BLaER1 (cell line): Measurements from ENCODE around the gene BLM.
A peak's percentile ranks its signal among the peaks of the same experiment; 100 is the strongest.
"Not testable (repeated sequence)": the region's sequence is repeated elsewhere in the genome, so short reads cannot be mapped to it uniquely, and the experiment has no call there.

Experiments used
- H3K27ac ChIP-seq: shearing (Covaris generic); formaldehyde crosslinking; 2 replicates; pipeline ENCODE4 v1.8.1; 2022
- H3K27me3 ChIP-seq: shearing (Covaris generic); formaldehyde crosslinking; 2 replicates; pipeline ENCODE4 v1.8.1; 2022
- H3K36me3 ChIP-seq: shearing (Covaris generic); formaldehyde crosslinking; 2 replicates; pipeline ENCODE4 v1.8.1; 2022
- H3K4me1 ChIP-seq: shearing (Covaris generic); formaldehyde crosslinking; 2 replicates; pipeline ENCODE4 v1.8.1; 2022
- H3K4me2 ChIP-seq: shearing (Covaris generic); formaldehyde crosslinking; 2 replicates; pipeline ENCODE4 v1.8.1; 2022
- H3K4me3 ChIP-seq: shearing (Covaris generic); formaldehyde crosslinking; 2 replicates; pipeline ENCODE4 v1.8.1; 2022
- H3K9ac ChIP-seq: shearing (Covaris generic); formaldehyde crosslinking; 2 replicates; pipeline ENCODE4 v1.8.1; 2022
- H3K9me3 ChIP-seq: shearing (Covaris generic); formaldehyde crosslinking; 2 replicates; pipeline ENCODE4 v1.8.1; 2022
- H4K20me1 ChIP-seq: shearing (Covaris generic); formaldehyde crosslinking; 2 replicates; pipeline ENCODE4 v1.8.1; 2022
- Cebpa-rat ChIP-seq: shearing (Covaris generic); IDR thresholded peaks from 2 replicates; pipeline ENCODE4 v1.8.1; 2022

Gene BLM

GRCh38 chr15:90716976-90717821 lies at the start of gene BLM:
Gene BLM (plus strand): TSS chr15:90717346. CDS start chr15:90747393, 30,047 bp downstream.
- Histone ChIP-seq H3K27ac (peak within 1 kb of the TSS; percentile 92), H3K4me2 (peak within 1 kb of the TSS; percentile 85), H3K27me3 (no peaks in the 10 kb centered on the region), H3K9me3 (no peaks in the 10 kb centered on the region), H4K20me1 (peaks cover 8% of the 10 kb centered on the region; the same call in 1 of the 2 replicates), H3K4me1 (peaks cover 25% of the 10 kb centered on the region), H3K4me3 (peak within 1 kb of the TSS; percentile 86), H3K9ac (peak within 1 kb of the TSS; percentile 90), H3K36me3 (peaks cover 29% of the 10 kb centered on the region)
- TF ChIP-seq Cebpa-rat, result no peak

DNA sequence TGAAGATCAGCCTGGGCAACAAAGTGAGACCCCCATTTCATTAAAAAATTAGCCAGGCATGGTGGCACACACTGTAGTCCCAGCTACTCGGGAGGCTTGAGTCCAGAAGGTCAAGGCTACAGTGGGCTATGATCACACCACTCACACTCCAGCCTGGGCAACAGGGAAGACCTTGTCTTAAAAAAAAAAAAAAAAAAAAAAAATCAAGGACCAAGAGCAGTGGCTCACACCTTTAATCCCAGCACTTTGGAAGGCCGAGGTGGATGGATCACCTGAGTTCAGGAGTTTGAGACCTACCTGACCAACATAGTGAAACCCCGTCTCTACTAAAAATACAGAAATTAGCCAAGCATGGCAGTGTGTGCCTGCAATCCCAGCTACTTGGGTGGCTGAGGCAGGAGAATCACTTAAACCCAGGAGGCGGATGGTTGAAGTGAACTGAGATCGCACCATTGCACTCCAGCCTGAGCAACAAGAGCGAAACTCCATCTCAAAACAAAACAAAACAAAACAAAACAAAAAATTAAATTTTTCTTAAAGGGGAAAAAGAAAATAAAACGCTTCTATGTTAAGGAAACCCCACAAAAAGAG lies 49.3 kb upstream of the BLM start:
- peaks cover 59% of the 10 kb centered on the region for H3K4me1 ChIP-seq
- not testable (repeated sequence) for H3K9ac ChIP-seq, H3K4me3 ChIP-seq, H3K27ac ChIP-seq, H3K27me3 ChIP-seq, H3K36me3 ChIP-seq, H3K9me3 ChIP-seq, H4K20me1 ChIP-seq
- H3K4me2 ChIP-seq, result peak overlapping the region; percentile 99

GRCh38 chr15:90670631-90671030 lies 46.5 kb upstream of the BLM start:
- not testable (repeated sequence) for H4K20me1 ChIP-seq, H3K27me3 ChIP-seq, H3K9ac ChIP-seq, H3K4me3 ChIP-seq, H3K36me3 ChIP-seq, H3K4me2 ChIP-seq, H3K9me3 ChIP-seq, H3K27ac ChIP-seq
- peaks cover 36% of the 10 kb centered on the region for H3K4me1 ChIP-seq

GRCh38 chr15:90671216-90671615 lies 45.9 kb upstream of the BLM start:
- Histone ChIP-seq H3K27ac (no peak overlapping the region), H3K4me3 (no peak overlapping the region), H3K36me3 (no peaks in the 10 kb centered on the region), H3K4me1 (peaks cover 31% of the 10 kb centered on the region), H3K4me2 (no peak overlapping the region), H4K20me1 (no peaks in the 10 kb centered on the region), H3K9me3 (peaks cover 9% of the 10 kb centered on the region; the same call in 1 of the 2 replicates), H3K9ac (no peak overlapping the region), H3K27me3 (no peaks in the 10 kb centered on the region; the same call in 1 of the 2 replicates)
- TF ChIP-seq Cebpa-rat, result no peak

- H3K9ac ChIP-seq, H3K36me3 ChIP-seq, H3K27me3 ChIP-seq, H3K4me2 ChIP-seq, H4K20me1 ChIP-seq, H3K27ac ChIP-seq, H3K4me3 ChIP-seq, H3K9me3 ChIP-seq: not testable (repeated sequence)
- H3K4me1 ChIP-seq, result peaks cover 11% of the 10 kb centered on the region
Measured at GRCh38 chr15:90673357-90673756, 43.8 kb upstream of the BLM start.

DNA sequence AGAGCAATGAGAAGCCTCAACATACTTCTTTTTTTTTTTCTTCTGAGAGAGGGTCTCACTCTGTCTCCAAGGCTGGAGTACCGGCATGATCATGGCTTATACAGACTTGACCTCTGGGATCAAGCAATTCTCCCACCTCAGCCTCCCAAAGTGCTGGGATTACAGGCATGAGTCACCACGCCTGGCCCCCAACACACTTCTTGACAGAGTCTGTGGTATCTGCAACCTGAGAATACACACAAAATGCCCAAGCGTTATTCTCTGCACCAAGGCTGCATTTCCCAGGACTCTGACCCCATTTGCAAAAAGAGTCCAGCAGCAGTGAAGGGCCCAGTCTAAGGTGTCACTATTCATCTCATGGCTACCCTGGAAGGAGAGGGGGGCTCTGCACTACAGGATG lies 42.7 kb upstream of the BLM start:
- Histone ChIP-seq H3K4me3 (no peak overlapping the region), H3K9me3 (peaks cover 9% of the 10 kb centered on the region; the same call in 1 of the 2 replicates), H3K27ac (no peak overlapping the region), H3K9ac (no peak overlapping the region), H3K36me3 (no peaks in the 10 kb centered on the region), H4K20me1 (no peaks in the 10 kb centered on the region), H3K4me2 (no peak overlapping the region), H3K4me1 (peaks cover 8% of the 10 kb centered on the region; the same call in 1 of the 2 replicates), H3K27me3 (no peaks in the 10 kb centered on the region; the same call in 1 of the 2 replicates)
- TF ChIP-seq Cebpa-rat, result no peak

DNA sequence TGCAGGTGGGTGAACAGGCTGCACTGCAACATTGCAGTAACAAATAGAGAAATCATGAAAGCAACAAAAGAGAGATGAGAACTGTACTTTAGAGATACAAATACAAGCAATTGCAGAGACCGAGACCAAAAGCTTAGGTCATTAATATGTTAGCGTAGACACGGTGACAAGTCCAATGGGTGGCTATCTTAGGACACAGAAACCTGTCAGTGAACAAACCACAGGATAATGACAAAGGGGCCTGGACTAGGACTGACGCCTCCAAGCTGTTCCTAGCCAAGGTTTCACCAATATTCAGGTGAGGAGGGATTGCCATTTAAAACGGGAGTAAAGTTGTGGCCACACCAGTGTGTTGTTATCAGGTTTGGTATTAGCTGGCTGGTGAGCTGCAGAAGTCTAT lies 41.7 kb upstream of the BLM start:
- no peak overlapping the region for H3K9ac ChIP-seq
- no peak for TF ChIP-seq Cebpa-rat

GRCh38 chr15:90677807-90678790 lies 39.0 kb upstream of the BLM start:
- Histone ChIP-seq H3K9me3 (peaks cover 7% of the 10 kb centered on the region; the same call in 1 of the 2 replicates), H3K27me3 (no peaks in the 10 kb centered on the region), H3K4me3 (no peak overlapping the region), H3K4me2 (no peak overlapping the region), H3K9ac (no peak overlapping the region), H3K36me3 (no peaks in the 10 kb centered on the region), H4K20me1 (no peaks in the 10 kb centered on the region), H3K27ac (no peak overlapping the region), H3K4me1 (peaks cover 5% of the 10 kb centered on the region; the same call in 1 of the 2 replicates)
- TF ChIP-seq Cebpa-rat, result no peak

More for the DNA sequence above, 41.7 kb upstream of the BLM start:
- Histone ChIP-seq H3K4me2 (no peak overlapping the region), H3K27me3 (no peaks in the 10 kb centered on the region; the same call in 1 of the 2 replicates), H3K4me1 (peaks cover 5% of the 10 kb centered on the region; the same call in 1 of the 2 replicates), H3K27ac (no peak overlapping the region), H3K4me3 (no peak overlapping the region), H3K36me3 (no peaks in the 10 kb centered on the region), H3K9me3 (peaks cover 9% of the 10 kb centered on the region; the same call in 1 of the 2 replicates), H4K20me1 (no peaks in the 10 kb centered on the region)

- no peak for TF ChIP-seq Cebpa-rat
- Histone ChIP-seq H3K27ac (no peak overlapping the region), H3K27me3 (no peaks in the 10 kb centered on the region), H3K9me3 (no peaks in the 10 kb centered on the region), H4K20me1 (no peaks in the 10 kb centered on the region), H3K4me3 (no peak overlapping the region), H3K9ac (no peak overlapping the region), H3K36me3 (no peaks in the 10 kb centered on the region), H3K4me2 (no peak overlapping the region), H3K4me1 (peaks cover 21% of the 10 kb centered on the region)
Measured at GRCh38 chr15:90679959-90680358, 37.2 kb upstream of the BLM start.
